Melanocyte of skin (primary cell): Measurements from ENCODE around the gene CDH23. TPM values are rescaled to one million over a fixed set of nuclear protein-coding genes. Genes with fewer than 3 reads are reported as not detected.

Experiments
- small RNA-seq, 2 donors: library from RNA; depleted of rRNA; stranded (forward); fragments of <200 nt; gene quantifications; one replicate each; pipeline ENCODE3, GENCODE V24; 2012
- total RNA-seq, 2 donors: library from RNA; depleted of rRNA; stranded (reverse); fragments of >200 nt; gene quantifications; 2 replicates each; pipeline ENCODE4 v1.2.3, GENCODE V29; 2012

CDH23 gene
- total RNA-seq, result under 1 TPM; under 0.01 TPM

DNA sequence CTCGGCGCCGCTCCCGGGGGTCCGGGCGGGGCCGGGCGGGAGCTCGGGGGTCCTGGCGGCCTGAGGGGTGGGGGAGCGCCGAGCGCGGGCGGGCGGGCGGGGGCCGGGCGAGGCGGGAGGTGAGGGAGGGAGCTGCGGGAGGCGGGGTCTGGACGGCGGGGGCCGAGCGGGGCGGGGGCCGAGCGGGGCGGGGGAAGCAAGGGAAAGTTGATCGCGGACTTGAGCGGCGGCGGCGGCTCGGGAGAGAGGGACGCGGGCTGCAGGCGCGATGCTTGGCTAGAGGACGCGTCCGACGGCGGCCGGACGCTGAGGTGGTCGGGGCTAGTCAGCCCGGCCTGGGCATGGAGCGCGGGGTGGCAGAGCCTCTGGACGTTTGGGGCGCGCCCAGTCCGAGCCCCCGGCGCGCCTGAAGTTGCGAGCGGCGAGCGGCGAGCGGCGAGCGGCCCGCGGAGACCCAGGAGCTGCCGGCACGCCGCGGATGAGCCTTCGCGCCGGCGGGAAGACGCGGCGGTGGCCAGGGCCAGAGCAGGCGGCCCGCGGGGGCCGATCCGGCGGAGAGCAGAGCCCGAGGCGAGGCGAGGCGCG lies at the start of gene CDH23:
Gene CDH23 (plus strand): TSS at position 210 of the 585 bp plus-strand sequence. CDS start 42,912 bp downstream, outside the sequence.

DNA sequence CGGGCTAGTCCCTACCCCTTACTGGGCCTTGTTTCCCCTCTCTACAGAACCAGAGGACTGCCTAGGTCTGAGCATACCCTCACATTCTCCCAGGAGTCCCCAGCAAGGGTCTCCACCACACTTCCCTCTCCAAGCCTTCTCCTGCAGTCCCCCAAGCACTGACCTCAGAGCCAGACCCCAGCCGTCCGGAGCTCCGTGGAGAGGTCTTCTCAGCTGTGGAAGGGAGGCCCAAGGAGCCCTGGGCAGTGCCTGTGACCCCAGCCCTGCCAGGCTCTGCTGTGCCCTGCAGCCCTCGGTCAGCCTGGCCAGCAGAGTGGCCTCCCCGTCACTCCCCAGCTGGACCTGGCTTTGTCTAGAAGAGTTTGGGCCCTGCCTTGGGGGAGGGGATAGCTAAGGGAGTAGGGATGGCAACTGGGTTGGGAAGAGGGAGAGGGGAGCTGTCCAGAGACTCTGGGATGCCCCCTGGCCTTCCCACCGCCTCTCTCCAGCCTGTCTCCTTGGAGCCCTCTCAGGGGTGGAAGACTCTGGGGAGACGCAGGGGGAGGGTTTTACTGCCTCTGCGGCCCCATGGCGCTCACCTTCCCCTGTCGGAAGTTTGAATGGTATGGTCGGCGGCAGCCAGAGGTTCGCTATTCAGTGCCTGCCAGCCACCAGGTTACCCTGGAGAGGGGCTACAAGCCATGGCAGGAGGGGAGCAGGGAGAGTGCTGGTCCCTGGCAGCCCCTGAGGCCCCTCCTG lies 322.9 kb downstream of the CDH23 start, which contains the start of gene C10orf105:
Gene C10orf105 (minus strand): TSS at position 315 of the 738 bp plus-strand sequence. CDS start 3,441 bp downstream, outside the sequence.

DNA sequence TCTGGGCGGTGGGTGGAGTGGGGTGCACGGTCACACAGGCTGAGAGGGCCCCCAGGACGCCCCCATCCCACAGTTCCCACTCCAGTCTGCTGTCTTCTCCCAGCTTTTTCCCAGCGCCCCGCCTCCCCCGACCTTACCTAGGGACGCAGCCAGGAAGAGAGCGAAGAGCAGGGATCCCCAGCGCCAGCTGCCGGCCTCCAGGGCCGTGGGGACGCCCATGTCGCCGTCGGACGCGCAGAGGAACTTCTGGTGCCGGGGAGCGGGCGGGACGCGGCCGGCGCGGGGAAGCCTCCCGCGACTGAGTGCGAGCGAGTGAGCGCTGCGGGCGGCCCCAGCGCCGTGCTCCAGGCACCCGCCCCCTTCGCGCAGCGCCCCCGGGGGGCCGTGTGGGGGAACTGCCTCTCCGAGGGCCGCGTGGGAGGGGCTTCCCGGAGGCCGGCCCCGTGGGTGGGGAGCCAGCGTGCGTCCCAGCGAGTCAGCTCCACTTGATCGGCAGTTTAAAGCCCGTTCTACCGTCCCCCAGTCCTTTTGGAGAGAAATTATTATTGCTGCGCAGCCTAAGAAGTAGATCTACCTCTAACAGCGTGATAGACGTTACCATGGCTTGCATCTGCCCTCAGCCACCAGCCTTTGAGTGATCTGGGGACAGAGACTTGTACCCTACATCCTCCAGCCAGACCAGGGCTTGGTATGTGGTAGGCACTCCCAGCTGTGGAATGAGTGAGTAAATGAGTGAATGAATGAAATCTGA lies 376.7 kb downstream of the CDH23 start, which contains the start of gene VSIR:
Gene VSIR (minus strand): TSS at position 300 of the 751 bp plus-strand sequence. CDS start 81 bp downstream, at position 219.

DNA sequence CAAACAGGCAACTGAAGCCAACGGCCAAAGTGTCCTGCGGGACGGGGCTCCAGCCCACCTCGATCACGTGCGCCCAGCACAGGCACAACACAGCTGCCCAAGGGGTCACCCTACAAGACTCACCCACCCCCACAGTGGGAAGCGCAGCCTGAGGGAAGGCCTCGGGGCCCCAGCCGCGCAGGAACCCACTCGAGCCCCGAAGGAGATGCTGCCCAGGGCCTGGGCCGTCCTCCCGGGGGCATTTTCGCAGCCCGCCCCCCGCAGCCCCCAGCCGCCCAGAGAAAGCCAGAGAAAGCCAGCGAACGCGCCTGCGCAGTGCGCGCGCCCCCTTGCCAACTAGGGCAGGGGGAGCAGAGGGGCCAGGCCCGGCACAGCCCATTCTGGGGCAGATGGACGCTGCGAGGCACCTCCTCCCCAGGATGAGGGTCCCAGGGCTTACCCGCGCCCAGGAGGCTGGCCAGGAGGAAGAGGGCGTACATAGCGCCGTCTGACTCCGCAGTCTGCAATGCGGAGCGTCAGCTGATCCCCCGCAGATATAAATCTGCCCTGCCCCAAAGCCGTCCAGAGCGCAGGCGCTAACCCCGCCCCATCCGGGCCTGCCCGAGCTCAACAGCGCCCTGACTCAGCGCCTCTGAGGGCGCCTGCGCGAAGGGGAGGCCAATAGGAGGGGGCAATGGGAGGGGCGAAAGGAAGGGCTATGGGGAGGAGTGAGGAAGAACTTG lies 454.2 kb downstream of the CDH23 start, which contains the start of gene PSAP:
Gene PSAP (minus strand): TSS at position 509 of the 722 bp plus-strand sequence. CDS start 30 bp downstream, at position 479.

Small RNA genes within 50 kb of the gene (small RNA-seq; reads per million reads assigned to genes)
- gene MIR7152, result 0 reads per million in 2 donors
- 0.29 to 0.30 reads per million in 2 donors for gene RNU7-38P

Other genes starting within 250 kb of the CDH23 start
- under 1 TPM; under 0.01 TPM for gene UNC5B, start 184.3 kb upstream of the CDH23 start, total RNA-seq
- gene SLC29A3, start 77.7 kb upstream of the CDH23 start, total RNA-seq, result 1 to 10 TPM in 1 of 2 donors, under 1 TPM in 1; 0.69 to 1.3 TPM